HG03103 (cell line): ENCODE measurements around the gene SLA2.
A peak's percentile ranks its signal among the peaks of the same experiment; 100 is the strongest.
"Not testable (repeated sequence)": the region's sequence is repeated elsewhere in the genome, so short reads cannot be mapped to it uniquely, and the experiment has no call there.

Experiments
- ATAC-seq: cut with Tn5 transposase; IDR thresholded peaks from one replicate; pipeline ENCODE4 v1.9.1; 2021; ENCODE audit warnings: low read depth; ENCODE audit not compliant: unreplicated experiment

The SLA2 gene

DNA sequence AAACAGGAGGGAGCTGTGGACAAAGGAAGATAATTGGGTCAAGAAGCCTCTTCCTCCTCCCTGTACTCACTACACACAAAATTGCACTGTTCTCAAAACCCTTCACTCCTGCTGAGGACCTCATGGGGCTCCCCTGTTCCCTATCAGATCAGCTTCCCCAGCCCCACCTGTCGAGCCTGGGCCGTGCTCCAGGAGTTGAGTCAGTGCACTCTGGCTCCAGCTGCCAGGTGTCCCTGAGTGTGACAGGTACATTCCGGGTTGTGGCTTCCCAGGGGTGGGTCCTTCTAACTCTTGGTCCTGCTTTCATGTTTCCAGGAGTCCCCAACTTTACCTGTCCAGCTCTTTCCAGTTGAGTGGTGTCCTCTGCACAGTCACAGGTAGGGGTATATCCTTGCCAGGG, 32.0 kb downstream of the SLA2 start:
- ATAC-seq = no peak

DNA sequence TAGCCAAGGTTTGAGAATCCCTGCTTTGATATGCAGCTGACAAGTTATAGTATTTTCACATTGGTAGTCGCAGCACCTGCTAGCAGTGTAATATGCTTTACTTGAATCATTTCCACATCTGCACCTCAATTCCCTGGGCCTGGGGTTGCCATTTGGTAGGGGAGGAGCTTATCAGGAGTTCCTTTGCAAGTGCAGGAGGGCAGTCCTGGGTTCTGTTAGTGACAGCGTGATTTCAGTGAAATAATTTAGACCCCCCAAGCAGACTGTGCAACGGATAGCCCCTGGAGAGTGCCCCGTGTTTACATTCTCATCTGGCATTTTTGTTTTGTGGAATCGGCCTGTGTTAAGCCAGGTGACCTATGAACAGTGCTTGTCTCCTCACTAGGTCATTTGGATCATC, 34.4 kb downstream of the SLA2 start:
- no peak for ATAC-seq

DNA sequence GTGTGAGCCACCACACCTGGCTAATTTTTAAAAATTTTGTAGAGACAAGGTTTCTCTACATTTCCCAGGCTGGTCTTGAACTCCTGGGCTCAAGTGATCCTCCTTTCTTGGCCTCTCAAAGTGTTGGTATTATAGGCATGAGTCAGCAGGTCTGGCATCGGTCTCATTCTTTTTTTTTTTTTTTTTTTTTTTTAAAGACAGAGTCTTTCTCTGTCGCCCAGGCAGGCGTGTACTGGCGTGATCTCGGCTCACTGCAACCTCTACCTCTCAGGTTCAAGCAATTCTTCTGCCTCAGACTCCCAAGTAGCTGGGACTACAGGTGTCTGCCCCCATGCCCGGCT, 37.6 kb downstream of the SLA2 start:
- not testable (repeated sequence) for ATAC-seq

DNA sequence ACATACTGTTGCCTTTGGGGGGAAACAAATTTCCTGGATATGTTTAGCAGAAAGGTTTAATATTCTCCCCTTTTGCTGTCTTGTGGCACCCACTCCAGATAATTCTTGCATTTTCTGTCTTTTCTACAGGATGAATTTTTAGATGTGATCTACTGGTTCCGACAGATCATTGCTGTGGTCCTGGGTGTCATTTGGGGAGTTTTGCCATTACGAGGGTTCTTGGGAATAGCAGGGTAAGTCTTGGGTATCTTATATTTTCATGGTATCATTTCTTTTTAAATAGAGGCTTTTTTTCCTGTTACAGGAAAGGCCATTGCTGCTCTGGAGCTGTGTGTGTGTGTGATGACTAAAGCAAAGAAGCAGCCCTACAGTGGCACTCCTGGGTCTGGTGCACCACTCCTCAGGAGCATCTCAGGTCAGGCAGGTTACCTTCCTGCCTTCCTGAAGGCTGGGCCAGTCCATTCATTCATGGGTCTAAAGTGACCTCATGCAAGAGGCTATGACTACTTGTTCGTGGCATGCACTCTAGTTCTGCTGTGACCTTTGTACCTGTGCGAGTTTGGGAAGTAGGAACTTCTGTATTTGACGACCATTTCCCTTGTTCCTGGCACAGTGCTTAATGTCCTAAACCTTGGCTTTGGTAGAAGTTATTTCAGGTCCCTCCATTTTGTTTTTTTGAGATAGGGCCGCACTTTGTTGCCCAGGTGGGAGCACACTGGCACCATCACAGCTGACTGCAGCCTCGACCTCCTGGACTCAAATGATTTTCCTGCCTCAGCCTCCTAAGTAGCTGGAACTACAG, 38.2 kb downstream of the SLA2 start:
- ATAC-seq = no peak

DNA sequence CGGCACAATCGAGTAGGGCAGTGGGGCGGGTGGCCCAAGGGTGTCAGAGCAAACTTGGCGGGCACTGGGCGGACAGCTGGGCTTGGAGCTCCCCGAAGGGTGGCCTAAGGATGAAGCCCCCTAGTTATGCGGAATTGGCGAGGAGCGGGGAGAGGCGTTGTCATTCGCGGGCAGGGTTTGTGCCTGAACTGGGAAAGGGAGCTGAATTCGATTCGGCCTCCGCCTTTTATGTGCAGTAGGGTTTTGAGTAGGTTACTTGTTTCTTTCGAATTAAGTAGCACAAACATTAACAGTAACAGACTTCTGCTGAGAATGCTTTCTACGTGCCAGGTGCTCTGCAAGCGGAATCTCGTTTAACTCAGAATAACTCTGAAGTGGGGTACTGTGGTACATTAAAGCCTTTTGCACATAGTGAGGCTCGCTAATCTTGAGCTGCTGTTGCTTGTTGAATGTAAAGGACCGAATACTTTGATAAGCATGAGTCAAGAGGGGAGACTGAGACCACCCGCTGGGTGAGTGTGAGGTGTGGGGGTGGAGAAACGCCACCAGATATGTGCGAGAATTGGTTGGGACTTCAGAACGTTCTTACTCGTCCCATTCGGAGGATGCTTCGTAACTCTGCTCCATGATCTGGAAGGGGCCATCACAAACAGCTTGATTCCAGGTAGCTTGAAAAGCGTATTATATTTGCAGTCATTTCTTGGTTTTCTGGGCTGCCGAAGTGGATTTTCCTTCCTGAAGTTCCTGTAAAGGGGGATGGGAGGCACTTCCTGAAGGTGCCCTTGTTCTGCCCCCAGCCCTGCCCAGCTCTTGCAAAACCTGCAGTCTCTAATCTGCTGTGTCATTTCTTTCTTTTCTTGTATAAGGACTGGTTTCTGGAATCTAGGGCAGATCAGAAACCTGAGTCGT, 39.6 kb downstream of the SLA2 start:
- ATAC-seq = no peak

DNA sequence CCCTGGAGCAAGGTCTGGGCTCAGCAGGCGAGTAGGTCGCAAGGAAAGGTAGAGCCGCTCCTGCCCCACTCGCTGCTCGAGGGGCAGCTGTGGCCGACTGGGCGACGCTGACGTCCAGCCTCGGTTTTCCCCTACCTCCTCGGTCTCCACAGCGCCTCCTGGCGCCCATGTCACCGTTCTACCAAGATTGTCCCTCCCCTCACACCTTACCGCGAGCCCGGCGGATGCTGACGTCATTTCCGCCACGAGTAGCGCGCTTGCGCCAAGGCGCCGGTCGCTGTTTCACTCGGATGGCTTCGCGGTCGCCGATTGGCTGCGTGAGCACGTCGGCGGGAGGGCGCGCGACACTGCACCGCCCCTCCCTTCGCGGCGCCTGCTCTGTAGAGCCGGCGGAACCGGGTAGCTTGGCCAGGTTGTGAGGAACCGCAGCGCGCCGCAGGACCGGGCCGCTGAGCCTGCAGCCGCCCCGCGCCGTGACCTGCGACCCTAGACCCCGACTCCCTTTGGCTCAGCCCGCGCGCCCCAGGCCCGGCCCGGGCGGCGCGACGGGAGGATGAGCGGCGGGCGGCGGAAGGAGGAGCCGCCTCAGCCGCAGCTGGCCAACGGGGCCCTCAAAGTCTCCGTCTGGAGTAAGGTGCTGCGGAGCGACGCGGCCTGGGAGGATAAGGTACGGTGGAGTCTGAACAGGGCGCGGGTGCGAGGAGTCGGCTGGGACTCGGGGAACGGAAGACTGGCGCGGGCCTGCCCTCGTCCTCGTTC, 40.4 kb downstream of the SLA2 start, which contains the start of gene RAB5IF:
RAB5IF (plus strand) TSS at position 381 of the 759 bp plus-strand sequence; CDS start at position 554, 173 bp downstream.
- ATAC-seq = peak; percentile 75

DNA sequence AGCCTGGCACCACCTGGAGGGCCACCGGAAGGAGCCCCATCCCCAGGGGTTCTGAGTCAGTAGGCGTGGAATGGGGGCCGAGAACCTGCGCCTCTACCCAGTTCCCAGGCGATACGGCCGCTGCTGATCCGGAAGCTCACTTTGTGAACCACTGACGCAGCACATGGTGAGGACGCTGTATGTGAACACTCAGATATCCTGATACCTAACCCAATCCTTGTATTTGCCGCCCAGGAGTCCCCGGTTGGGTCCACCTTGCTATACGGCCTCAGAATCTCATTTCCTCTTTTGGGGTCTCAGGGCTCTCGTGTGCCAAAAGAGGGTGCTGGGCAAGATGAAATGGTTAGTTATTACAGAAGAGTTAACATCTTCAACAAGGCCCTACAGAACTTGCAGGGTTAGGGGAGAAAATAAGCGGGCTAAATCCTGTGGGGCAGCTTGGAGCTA, 41.0 kb downstream of the SLA2 start:
- ATAC-seq = peak; percentile 22

DNA sequence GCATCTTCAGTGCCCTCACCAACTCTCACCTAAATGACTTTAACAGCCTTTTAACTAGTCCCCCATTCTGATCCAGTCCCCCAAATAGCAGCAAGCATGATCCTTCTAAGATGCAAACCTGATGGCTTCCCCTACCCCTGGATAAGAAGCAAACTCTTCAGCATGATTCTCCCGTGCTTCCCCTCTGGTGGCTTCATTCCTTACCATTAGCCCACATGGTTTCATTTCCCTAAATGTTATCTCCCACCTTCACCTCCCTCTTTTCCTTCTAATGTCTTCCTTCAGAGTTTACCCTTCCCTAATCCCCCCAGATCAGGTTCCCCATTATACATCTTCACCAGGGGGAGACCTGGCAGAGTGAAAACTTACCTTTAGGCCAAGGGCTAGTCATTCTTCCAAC, 44.5 kb downstream of the SLA2 start:
- ATAC-seq = no peak

DNA sequence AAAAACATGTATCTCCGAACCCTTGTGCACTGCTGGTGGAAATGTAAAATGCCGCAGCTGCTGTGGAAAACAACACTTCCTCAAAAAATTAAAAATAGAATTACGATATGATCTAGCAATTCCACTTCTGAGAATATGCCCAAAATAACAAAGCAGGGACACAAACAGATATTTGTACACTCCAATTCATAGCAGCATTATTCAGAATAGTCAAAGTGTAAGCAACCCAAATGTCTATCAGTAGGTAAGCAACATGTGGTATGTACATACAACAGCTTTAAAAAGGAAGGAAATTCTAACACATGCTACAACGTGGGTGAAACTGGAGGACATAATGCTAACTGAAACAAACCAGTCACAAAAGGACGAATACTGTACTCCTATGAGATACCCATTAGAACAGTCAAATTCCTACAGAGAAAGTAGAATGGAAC, 46.1 kb downstream of the SLA2 start:
- ATAC-seq = no peak

DNA sequence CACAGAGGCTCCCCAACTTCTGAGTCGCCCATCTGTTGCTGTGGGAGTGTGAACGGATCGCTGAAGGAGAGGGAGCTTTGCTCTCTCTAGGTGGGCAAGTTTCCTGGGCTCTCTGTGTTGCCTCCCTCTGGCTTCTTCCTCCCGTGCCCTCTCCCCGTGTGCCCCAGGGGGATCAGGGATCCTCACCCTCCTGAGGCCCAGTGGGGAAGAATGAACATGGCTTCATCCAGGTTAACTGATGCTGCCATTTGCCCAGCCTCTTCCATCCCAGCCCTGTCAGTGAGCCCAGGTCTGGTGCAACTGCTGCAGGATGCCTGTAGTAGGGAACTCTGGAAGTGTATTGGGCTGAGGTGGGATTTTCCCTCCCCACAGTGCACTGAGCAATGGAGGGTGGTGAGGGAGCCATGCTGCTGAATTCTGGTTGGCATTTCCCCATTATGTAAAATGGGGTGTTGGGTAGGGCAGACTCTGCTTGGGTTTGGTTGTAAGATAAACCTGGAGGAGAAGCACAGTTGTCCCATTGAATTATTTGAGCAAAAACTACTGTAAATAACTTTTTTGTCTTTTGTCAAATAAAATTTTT, 52.6 kb downstream of the SLA2 start:
- no peak for ATAC-seq

DNA sequence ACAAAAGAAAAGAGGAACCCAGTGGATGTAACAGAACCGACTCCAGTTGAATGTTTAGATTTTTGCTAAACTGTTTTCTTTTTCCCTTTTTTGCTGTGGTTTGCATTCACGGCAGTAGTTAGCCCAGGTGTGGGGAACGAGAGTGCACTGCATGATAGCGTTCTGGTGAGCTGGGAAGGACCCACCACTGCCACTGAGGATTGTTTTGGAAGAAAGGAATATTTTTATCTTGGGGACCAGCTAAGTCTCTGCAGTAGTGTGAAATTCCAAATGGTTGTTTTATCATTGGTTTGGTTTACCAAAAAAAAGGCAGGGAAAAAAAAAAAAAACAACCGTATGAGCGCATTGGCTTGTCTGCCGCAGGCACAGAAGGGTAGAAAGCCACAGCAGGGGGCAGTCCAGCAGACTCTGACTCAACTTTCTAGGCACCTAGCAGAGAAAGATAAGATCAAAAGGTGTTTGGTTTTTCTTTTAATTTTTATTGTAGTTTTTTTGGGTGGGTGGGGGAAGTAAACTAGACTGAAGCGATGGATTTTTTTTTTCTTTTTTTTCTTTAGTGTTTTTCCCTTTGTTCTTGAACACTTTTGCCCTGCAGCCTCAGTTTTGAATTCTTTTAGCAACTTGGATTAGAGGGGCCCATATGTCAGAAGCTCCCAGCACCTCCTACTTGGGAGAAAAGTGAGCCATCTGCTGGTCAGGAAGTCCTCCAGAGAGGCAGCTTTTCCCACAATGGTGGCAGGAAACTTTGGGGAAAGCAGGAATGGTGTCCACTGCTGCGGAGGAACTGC, 53.9 kb downstream of the SLA2 start:
- ATAC-seq = no peak

DNA sequence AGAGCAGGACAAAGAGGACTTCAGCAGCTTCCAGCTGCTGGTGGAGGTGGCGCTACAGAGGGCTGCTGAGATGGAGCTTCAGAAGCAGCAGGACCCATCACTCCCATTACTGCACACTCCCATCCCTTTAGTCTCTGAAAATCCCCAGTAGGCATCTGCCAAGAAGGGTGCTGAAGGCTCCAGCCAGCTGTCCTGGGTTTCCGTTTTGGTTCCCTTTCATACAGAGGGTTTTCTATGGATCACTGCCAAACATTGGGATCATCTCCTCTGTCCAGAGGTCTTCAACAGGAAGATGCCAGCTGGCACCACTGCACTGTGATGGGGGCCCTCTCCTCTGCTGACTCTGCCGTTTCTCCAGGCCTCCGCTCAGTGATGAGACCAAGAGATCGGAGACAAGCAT, 54.7 kb downstream of the SLA2 start:
- ATAC-seq = no peak

DNA sequence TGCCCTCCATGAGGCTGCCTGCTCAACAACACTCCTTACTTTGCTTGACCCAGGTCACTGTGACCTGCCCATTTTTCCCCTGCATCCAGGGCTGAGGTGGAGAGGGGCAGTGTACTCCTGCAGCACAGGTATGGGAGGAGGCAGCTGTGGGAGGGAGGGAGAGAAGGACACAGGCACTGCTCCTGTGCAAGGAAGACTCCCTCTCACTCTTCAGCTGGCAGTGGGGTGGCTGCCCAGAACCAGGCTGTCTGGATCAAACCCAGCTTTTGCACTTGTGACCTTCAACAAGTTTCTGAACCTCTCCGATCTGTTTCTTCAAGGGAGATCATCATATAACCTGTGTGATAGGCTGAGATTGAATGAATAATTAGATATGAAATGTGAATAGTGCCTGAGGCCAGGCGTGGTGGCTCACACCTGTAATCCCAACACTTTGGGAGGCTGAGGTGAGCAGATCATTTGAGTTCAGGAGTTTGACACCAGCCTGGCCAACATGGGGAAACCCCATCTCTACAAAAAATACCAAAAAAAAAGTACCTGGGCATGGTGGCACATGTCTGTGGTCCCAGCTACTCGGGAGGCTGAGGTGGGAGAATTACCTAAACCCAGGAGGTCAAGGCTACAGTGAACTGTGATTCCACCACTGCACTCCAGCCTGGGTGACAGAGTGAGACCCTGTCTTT, 58.5 kb downstream of the SLA2 start:
- no peak for ATAC-seq

DNA sequence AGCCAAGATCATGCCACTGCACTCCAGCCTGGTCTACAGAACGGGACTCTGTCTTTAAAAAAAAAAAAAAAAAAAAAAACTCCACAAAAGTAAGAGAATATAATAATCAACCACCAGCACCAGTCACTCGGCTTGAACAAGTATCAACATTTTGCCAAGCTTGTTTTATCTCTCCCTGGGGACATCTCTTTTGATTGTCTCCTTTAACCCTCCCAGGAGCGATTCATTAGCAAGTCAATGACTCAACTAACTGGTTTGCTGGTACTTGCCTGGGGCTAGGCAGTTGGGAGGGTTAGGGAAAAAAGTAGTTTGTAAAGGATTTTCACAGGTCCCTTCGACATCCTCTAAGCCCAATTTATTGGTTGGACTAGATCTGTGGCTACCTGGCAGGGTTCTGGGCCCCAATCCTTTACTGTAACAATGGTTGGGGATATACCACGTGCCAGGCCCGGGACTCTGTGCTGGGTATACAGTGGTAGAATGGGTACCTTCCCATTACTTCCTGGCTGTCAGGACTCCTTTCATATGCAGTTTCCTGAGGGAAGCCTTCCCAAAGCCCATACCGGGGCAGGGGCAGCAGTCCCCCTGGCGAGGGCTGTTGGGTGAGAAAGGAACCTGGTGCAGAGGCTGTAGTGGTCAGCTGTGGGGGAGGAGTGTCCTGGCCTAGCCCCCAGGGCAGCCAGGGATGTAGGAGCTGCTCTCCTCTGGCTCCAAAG, 60.4 kb downstream of the SLA2 start:
- ATAC-seq = no peak

DNA sequence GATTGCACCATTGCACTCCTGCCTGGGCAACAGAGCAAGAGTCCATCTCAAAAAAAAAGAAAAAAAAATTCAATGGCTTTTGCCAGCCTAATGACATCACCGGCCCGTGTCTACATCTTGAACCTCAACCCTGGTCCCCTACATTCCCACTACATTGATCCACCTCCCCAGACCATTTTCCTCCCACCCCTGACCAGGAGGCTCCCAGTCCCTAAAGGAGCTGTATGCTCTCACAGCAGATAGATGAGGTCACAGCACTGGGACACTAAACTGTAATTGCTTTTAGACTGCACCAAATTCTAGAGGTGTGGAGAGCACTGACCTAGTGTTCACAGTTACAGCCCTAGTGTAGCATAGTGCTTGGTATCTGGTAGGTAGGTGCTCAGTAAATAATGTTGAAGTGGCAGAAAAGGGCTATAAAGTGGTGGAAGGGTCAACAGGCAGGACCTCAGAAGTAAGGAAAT, 61.9 kb downstream of the SLA2 start:
- no peak for ATAC-seq

DNA sequence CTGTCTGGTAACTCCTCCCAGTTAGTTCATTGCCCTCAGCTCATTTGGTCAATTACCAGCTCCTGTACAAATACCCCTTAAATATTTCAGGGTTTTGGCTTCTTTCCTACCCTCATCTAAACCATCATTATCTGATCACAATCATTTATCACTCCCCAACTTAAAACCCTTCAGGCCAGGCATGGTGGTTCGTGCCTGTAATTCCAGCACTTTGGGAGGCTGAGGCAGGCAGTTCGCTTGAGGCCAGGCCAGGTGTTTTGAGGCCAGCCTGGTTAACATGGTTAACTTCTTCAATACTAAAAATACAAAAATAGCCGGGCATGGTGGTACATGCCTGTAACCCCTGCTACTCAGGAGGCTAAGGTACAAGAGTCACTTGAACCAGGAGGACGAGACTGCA, 63.2 kb downstream of the SLA2 start:
- no peak for ATAC-seq

DNA sequence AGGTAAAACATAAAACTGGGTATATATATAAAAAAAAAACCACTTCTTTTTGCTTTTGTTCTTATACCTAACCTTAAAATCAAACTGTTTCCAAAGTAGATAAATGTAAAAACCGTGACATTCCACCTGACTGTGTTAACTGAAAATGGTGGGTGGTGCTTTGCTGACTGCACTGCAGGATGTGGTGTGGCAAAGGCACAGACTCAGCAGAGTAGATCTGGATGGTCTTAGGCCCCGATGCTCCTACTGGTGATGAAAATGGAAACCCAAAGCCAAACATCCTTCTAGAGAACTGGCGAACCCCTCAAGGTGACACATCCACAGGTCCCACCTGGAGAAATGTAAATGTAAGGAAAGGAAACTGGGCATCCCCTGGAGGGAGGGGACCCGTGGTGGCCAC, 63.7 kb downstream of the SLA2 start:
- no peak for ATAC-seq

DNA sequence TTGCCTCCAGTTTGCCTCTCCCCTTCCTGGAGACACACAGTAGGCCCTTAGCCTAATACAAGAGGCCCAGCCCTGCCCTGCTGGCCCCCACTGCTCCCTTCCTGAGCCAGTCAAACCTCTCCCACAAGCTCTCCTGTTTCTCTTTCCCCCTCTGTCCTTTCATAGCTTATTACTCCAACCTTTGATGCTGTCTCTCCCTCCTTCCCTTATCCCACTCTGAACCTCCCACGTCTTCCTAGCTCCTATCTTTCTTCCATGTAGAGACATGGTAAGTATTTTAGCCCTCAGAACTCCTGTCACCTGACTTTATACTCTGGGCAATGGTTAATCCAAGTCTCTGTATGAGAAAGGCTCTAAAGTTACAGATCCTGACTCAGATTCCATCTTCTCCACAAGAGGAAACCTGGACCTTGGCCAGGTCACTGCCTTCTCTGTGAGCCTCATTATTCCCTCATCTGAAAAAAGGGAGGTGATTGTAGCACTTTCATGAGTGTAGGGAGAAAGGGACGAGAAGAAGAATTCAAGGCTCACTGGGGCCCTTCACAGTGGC, 65.9 kb downstream of the SLA2 start:
- no peak for ATAC-seq
